ENCODE measurements around the gene SMAD4. TPM values are rescaled to one million over a fixed set of nuclear protein-coding genes. Genes with fewer than 3 reads are reported as not detected.

Gene SMAD4
- total and polyA plus RNA-seq, 10 donors = 8.9 to 139 (median 95.9) TPM

DNA sequence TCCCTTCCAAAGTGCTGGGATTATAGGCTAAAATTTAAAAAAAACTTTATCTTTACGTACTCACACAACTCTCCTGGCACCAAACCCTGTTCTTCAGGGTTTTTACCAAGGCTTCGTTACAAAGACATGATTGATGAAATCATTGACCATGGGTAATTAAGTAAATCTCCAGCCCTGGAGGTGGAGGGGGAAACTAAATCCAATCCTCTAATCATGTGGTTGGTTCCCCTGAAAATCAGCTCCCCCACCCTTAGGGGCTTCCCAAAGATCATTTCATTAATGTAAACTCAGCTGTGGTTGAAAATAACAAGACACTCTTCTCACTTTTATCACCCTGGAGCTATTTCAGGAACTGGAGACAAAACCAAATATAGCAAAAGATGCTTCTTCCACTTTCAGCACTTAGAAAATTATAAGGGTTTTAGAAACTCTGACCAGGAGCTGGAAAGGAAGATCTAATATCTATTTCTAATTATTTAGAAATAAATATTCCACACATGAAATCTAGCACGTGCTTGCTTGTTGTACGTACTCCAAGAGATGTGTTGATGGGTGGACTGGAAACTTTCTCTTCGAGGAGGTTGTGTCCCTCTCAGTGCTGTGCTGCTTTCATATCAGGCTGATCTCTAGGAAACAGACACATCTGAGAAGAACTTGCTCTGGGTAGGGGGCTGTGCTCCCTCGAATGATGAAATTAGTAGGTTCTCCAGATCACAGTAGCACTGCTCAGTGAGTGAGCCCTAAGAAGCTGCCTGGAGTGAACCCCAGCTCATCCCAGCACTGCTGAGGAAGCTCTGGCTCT is 67.2 kb downstream of the SMAD4 start:
- Histone ChIP-seq H3K27ac (no peak overlapping the region), H3K9me3 (peaks cover 0 to 16% (median 8%) of the 10 kb centered on the region in 8 donors), H3K36me3 (no peaks in the 10 kb centered on the region), H3K4me1 (no peaks in the 10 kb centered on the region), H3K4me3 (no peak overlapping the region), H3K27me3 (replicated peaks in 1 of 7) (no peaks in the 10 kb centered on the region)
- 75 to 85% (median 80%) methylated on average over 6 of the region's 6 CpGs for WGBS, 5 donors
- DNase-seq = no peak
- intact Hi-C loops (cut with DNase I; ENCODE audit: low total_unique reads) = no loop called here
- TF ChIP-seq POLR2A (IDR thresholded peaks at IDR 0.05) = no peak

DNA sequence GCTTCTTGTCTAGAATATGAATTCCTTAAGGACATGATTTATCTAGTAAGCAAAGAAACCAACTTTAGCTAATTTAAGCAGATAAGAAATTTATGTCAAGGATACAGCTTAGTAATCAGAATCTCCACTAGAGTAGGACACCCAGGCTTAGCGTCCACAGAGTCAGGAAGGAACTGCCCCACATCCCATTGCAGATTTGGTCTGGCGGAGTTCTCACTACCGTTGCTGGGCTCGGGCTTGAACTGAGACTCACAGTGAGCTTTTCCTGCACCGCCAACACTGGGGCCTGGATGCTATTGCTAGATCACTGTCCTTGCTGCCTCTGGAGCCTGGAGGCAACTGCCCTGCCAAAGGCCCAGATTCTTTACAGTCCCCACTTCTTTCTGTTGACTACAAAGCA is 68.1 kb downstream of the SMAD4 start:
- peaks cover 0 to 11% (median 7%) of the 10 kb centered on the region in 8 donors for H3K9me3 ChIP-seq
- WGBS, 5 donors = 57 to 70% (median 69%) methylated on average over 5 of the region's 5 CpGs
- no peaks in the 10 kb centered on the region for H3K4me1 ChIP-seq
- TF ChIP-seq, protein P1, sequence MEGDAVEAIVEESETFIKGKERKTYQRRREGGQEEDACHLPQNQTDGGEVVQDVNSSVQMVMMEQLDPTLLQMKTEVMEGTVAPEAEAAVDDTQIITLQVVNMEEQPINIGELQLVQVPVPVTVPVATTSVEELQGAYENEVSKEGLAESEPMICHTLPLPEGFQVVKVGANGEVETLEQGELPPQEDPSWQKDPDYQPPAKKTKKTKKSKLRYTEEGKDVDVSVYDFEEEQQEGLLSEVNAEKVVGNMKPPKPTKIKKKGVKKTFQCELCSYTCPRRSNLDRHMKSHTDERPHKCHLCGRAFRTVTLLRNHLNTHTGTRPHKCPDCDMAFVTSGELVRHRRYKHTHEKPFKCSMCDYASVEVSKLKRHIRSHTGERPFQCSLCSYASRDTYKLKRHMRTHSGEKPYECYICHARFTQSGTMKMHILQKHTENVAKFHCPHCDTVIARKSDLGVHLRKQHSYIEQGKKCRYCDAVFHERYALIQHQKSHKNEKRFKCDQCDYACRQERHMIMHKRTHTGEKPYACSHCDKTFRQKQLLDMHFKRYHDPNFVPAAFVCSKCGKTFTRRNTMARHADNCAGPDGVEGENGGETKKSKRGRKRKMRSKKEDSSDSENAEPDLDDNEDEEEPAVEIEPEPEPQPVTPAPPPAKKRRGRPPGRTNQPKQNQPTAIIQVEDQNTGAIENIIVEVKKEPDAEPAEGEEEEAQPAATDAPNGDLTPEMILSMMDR (IDR thresholded peaks at IDR 0.05 in 8 of 11, conservative IDR thresholded peaks at IDR 0.05 in 3 of 11) = no peak
- TF ChIP-seq POLR2A (IDR thresholded peaks at IDR 0.05) (no peak), POLR2AphosphoS5 (IDR thresholded peaks at IDR 0.05) (no peak)
- no peak overlapping the region for H3K4me3 ChIP-seq
- no peaks in the 10 kb centered on the region for H3K36me3 ChIP-seq
- intact Hi-C loops (cut with DNase I; ENCODE audit: low total_unique reads) = no loop called here
- DNase-seq = no peak
- no peak overlapping the region for H3K27ac ChIP-seq
- no peaks in the 10 kb centered on the region for H3K27me3 ChIP-seq (replicated peaks in 1 of 7)

DNA sequence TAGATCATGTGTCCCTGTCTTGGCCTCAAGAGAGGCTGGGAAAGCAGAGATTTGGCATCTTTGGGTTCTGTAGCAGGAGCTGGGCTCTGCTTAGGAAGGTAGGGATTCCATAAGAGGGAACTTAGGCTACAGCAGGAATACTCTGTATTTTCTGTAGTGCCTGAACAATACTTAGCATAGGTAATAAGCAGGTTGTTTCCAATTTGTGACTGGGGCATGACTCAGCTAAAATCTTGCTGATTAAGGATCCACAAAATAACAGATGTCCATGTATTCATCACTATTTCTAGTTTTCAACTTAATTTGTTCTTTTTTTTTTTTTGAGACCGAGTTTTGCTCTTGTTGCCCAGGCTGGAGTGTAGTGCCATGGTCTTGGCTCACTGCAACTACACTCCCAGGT is 68.5 kb downstream of the SMAD4 start:
- TF ChIP-seq POLR2AphosphoS5 (IDR thresholded peaks at IDR 0.05) (no peak), POLR2A (IDR thresholded peaks at IDR 0.05) (no peak)
- TF ChIP-seq, protein P1 (IDR thresholded peaks at IDR 0.05 in 8 of 11, conservative IDR thresholded peaks at IDR 0.05 in 3 of 11) = no peak
- Histone ChIP-seq H3K4me1 (no peaks in the 10 kb centered on the region), H3K27ac (no peak overlapping the region), H3K9me3 (peaks cover 0 to 8% (median 5%) of the 10 kb centered on the region in 8 donors), H3K36me3 (no peaks in the 10 kb centered on the region), H3K27me3 (replicated peaks in 1 of 7) (no peaks in the 10 kb centered on the region), H3K4me3 (no peak overlapping the region)
- intact Hi-C loops (cut with DNase I; ENCODE audit: low total_unique reads) = no loop called here
- 76 to 100% (median 88%) methylated on average over 1 of the region's 1 CpG for WGBS, 5 donors
- DNase-seq = no peak

DNA sequence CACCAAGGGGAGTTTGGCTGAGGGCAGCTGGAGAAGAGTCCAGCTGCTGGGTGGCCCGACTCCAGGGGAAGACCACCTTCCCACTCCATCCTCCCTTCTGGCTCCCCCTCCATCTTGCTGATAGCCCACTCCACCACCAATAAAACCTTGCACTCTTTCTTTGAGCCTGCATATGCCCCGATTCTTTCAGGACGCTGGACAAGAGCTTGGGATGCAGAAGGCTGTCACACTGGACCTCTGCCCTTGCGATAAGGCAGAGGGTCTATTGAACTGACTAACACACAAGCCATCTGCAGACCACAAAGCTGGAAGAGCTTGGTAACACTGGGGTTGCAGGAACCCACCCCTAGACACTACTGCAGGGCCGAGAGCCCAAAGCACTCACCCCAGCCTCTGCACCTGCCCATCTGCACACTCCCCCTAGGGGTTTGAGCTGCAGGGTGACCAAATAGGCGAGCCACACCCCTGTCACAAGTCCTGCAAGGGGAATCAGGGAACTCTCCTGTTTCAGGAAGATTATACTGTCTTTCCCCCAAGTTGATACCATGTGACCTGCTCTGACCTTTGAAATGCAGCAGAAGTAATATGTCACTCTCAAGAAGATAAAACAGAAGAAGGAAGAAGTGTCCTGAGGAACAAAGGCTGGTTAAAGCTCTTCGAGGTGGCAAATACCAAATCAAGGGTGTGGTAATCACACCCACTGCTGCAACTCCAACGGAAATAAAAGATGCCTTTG is 70.5 kb downstream of the SMAD4 start:
- H3K4me3 ChIP-seq = no peak overlapping the region
- no peaks in the 10 kb centered on the region for H3K4me1 ChIP-seq
- peaks cover 0 to 8% (median 2%) of the 10 kb centered on the region in 8 donors for H3K9me3 ChIP-seq
- no peak overlapping the region for H3K27ac ChIP-seq
- WGBS, 5 donors = 81 to 84% (median 82%) methylated on average over 7 to 8 of the region's 8 CpGs
- H3K36me3 ChIP-seq = no peaks in the 10 kb centered on the region
- DNase-seq = no peak
- intact Hi-C loops (cut with DNase I; ENCODE audit: low total_unique reads) = no loop called here
- TF ChIP-seq, protein P1 (IDR thresholded peaks at IDR 0.05 in 8 of 11, conservative IDR thresholded peaks at IDR 0.05 in 3 of 11) = no peak
- no peak for TF ChIP-seq POLR2A (IDR thresholded peaks at IDR 0.05)
- TF ChIP-seq POLR2AphosphoS5 (IDR thresholded peaks at IDR 0.05) = no peak
- H3K27me3 ChIP-seq (replicated peaks in 1 of 7) = no peaks in the 10 kb centered on the region
